ENCODE measurements around the gene FAM20C.
"Not testable (repeated sequence)": the region's sequence is repeated elsewhere in the genome, so short reads cannot be mapped to it uniquely, and the experiment has no call there.

The FAM20C gene

DNA sequence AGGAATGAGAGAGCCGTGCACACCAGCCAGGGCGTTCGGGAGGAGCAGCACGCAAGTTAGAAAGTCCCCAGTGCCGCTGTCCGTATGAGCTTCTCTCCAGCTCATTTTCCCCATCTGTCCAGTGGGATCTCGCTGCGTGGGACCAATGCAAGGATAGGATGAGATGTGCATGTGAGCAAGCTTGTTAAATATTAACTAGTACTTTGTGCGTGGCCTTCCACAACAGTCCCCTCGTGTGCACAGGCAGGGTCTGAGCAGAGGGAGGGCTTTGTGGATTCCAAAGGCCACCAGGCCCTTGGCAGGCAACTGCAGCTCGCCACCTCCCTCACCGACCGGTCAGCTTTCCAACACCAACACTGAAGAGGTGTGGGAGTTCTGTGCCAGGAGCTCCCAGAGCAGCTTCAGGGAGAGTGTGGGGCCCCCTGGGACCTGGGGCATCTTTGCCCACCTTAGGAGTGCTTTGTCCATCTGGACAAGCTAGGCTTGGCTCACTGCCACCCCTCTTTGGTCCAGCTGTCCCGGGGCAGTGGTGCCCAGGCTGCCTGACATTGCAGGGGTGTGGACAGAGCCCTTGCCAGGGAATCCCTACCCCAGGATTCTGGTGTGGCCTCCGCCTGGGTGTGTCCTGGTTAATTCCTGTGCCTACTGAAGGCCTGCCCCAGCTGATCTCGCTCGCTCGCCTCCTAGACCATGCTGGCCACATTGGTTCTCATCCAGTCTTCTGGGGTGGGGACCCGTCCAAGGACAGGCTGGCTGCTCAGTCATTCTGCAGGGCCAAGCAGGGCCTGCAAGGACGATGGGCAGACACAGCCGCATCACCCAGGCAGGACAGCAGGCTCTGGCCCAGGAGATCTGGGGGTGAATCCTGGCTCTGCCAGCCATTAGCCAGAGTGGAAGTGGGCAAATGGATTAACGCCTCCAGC lies 5.3 kb downstream of the FAM20C start:
- TF ChIP-seq ZNF274 (IDR thresholded peaks at IDR 0.05; ENCODE audit: low read depth, low read length), result no peak
- no peak overlapping the region for H3K4me3 ChIP-seq (ENCODE audit: low read length)

DNA sequence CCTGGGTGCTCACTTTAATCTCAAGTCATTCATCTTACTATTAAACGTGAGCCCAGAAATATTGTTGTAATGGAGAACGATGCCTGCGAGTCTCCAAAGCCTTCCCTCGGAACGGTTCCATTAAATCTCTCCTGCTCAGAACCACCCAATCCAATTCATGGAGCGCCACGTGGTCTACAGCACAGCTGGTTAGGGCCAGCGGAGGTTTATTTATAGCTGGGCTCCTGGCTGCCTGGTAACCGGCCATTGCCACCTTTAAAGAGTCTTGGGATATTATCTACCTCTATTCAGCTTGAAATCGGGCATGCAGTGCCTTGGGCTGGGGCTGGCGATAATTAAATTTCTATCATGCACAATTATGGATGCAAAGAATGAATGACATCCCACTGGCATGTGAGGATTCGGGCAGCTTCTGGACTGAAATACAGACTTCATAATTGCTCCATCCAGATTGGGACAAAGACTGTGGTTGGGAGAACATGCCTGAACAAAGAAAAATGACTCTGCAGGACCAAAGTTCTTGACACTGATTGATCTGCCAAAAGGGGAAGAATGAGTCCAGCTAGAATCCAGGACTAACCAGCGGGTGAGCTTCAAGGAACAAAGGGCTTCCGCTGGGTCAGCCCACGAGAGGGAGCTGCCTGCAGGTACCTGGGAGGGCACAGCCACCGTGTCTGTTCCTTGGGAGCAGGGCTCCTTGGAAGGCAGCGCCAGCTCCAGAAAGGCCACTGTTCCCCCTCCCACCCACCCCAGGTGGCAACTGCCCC lies 7.3 kb downstream of the FAM20C start:
- TF ChIP-seq ZNF274 (IDR thresholded peaks at IDR 0.05; ENCODE audit: low read depth, low read length), result no peak
- no peak overlapping the region for H3K4me3 ChIP-seq (ENCODE audit: low read length)

DNA sequence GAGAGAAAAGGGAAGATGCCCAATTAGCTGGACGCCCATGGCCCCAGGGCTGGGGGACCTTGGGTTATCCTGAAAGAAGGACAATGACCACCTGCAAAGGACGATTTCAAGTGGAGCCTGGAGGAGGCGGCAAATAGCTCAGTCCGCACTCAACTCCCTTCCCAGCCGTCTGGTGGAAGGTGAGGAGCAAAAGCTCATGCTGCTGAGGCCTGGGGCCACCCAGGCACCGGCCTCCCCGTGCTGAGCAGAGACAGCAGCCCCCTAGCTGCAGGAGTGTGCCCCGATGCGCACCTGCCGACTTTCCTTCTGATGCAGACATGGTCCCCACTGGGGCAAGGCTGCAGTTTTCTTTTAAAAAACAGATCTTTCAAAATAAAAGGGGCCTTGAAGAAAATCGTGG lies 7.9 kb downstream of the FAM20C start:
- no peak overlapping the region for H3K4me3 ChIP-seq (ENCODE audit: low read length)

DNA sequence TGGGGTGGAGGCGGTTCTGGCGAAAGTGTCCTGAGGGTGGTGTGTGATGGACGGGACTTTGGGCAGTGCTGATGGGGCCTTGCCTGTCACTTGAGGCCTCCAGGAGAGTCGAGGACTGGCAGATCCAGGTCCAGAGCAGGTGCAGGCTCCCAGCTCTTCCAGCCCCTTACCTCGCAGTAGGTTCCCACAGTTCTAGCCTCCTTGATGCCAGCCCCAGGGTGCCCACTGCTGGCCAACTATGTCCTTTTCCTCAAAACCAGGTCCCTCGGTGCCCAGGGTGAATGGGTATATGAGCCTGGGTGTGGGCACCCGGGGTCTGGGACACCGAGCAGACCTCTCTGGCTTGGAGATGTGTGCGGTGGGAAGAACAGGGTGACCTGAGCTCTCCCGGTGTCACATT lies 8.3 kb downstream of the FAM20C start:
- TF ChIP-seq ZNF274 (IDR thresholded peaks at IDR 0.05; ENCODE audit: low read depth, low read length), result no peak
- H3K4me3 ChIP-seq (ENCODE audit: low read length), result no peak overlapping the region

More for the DNA sequence above, 7.9 kb downstream of the FAM20C start:
- TF ChIP-seq ZNF274 (IDR thresholded peaks at IDR 0.05; ENCODE audit: low read depth, low read length), result no peak

DNA sequence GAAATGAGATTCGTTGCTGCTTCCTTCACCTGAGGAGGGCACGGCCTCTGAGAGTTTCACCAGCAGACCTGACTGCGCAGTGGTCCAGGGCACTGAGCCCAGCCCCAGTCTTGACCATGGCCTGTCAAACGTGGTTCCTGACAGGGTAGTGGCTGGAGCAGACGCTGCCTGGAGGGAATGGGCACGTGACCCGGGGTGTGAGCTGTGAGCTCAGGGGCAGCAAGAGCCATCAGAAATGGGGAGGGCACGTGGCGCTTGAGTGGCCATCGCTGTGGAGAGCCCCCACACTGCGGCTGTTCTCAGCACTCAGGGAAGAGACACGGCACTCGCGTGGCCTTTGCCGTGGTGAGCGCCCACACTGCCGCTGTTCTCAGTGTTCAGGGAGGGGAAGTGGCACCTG lies 12.0 kb downstream of the FAM20C start:
- no peak for TF ChIP-seq ZNF274 (IDR thresholded peaks at IDR 0.05; ENCODE audit: low read depth, low read length)
- H3K4me3 ChIP-seq (ENCODE audit: low read length), result no peak overlapping the region

DNA sequence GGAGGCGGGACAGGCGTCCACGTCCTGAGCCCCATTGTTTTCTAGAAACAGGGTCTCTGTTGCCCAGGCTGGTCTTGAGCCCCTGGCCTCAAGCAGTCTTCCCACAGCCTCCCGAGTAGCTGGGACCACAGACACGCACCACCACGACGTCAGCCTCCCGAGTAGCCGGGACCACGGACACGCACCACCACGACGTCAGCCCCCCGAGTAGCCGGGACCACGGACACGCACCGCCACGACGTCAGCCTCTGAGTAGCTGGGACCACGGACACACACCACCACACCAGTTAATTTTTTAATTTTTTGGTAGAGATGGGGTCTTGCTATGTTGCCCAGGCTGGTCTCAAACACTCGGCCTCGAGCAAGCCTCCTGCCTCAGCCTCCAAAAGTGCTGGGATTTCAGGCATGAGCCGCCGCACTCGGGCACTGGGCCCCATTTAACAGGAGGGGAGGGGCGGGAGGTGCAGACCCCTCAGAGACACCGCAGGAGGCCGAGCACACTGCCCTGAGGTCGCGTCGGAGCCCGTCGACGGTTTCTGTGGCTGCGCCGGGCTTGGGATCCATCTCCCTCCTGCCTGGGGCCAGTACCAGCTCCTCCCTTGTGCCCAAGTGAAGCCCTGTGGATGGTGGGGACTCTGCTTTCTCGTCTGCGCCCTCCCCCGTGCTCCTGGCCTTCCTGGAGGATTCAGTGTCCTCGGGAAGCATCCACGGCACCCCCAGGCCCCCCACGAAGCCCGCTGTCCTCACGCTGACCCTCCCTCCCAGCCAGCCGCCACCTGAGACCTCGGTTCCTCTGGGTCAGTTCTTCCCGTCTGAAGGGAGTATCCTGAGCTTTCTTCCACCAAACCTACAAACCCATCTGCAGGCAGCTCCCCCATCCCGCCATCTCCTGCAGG lies 13.0 kb downstream of the FAM20C start:
- no peak overlapping the region for H3K4me3 ChIP-seq (ENCODE audit: low read length)
- no peak for TF ChIP-seq ZNF274 (IDR thresholded peaks at IDR 0.05; ENCODE audit: low read depth, low read length)

DNA sequence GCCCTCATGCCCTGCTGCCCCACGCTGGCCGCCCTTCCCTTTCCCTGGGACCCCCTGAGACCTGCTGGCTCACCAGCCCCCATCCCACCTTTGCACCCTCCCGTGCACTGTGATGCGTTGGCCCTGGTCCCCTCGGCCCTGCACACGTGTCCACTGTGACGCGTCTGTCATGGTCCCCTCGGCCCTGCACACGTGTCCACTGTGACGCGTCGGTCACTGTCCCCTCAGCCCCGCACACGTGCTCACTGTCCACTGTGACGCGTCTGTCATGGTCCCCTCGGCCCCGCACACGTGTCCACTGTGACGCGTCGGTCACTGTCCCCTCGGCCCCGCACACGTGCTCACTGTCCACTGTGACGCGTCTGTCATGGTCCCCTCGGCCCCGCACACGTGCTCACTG lies 14.0 kb downstream of the FAM20C start:
- not testable (repeated sequence) for H3K4me3 ChIP-seq (ENCODE audit: low read length)

DNA sequence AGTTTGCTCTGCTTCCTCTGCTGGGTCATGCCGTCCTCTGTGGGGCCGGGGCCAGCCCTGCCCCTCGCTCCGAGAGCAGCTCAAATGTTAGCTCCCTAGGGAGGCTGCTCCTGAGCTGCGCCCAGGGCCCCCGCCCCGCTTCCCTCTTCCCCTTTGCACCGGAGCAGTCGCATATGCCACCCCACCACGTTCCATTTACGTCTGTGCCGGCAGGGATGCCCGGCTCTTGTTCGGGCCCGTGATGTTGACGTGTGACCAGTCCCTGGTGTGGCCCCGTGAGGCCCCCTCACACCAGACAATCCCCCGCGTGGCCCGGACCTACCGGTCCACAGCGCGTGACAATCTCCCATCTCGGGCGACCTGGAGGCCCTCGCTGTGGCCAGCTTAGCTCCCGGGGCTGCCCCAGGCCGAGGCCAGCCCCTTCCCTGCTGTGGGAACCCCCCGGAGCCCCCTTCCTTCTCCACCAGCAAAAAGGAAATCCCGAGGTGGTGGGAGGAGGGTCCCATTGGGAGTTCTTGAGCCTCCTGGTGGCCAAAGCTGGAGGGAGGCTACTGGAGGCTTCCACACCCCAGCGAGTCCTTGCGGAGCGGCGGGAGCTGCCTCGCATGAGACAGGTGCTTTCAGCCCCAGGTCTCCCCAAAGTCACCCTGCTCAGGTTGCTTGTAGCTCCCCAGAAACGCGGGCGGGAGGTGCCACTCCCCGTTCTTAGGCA lies 15.2 kb downstream of the FAM20C start:
- no peak overlapping the region for H3K4me3 ChIP-seq (ENCODE audit: low read length)
- TF ChIP-seq ZNF274 (IDR thresholded peaks at IDR 0.05; ENCODE audit: low read depth, low read length), result no peak

DNA sequence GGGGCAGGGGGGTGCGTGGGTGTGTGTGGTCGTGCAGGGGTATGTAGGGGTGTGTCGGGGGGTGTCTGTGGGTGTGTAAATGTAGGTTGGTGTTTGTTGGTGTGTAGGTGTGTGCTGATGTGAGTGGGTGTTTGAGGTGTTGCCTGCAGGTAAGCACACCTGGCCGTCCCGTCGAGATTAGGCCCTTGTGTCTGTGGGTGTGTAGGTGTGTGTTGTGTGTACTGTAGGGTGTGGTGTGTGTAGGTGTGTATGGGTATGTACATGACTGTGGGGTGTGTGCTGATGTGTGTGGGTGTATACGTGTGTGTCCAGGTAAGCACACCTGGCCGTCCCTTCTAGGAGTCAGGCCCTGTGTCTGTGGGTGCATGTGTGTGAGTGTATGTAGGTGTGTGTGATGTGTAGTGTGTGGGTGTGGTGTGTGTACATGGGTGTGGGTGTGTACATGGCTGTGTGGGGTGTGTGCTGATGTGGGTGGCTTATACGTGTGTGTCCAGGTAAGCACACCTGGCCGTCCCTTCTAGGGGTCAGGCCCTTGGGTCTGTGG lies 15.8 kb downstream of the FAM20C start:
- H3K4me3 ChIP-seq (ENCODE audit: low read length), result no peak overlapping the region
- TF ChIP-seq ZNF274 (IDR thresholded peaks at IDR 0.05; ENCODE audit: low read depth, low read length), result no peak

DNA sequence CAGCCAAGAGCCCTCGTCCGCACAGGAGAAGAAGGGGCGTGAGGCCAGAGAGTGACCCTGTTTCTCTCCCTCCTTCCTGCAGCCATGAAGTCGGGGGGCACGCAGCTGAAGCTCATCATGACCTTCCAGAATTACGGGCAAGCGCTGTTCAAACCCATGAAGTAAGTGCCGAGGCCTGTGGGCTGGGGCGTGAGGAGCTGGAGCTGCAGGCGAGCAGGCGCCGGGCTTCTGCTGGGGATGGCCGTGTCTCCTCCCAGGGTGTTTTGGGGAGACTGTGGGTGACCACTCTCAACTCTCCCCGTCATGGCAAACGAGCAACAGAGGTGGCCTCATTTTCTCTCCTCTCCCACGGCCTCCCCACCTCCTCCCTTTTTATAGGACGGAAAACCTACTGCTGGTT lies 16.4 kb downstream of the FAM20C start:
- no peak for TF ChIP-seq ZNF274 (IDR thresholded peaks at IDR 0.05; ENCODE audit: low read depth, low read length)
- H3K4me3 ChIP-seq (ENCODE audit: low read length), result no peak overlapping the region

DNA sequence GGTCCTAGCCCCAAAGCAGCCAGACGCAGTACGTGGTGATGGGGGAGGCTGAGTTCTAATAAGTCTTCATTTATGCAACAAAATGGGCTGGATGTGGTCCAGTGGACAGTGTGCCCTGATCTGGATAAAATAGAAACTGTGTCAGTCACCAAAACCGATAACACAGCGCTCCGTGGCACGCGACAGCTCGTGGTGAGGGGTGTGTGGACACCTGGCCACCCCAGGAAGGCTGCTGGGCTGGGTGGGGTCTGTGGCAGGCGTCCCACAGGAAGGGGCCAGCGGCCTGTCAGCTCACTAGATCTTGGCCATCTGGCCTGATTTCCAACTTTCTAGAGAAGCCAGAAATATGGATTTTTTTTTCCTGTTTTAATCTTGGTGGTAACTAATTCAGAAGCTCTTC lies 17.0 kb downstream of the FAM20C start:
- TF ChIP-seq ZNF274 (IDR thresholded peaks at IDR 0.05; ENCODE audit: low read depth, low read length), result no peak
- no peak overlapping the region for H3K4me3 ChIP-seq (ENCODE audit: low read length)

DNA sequence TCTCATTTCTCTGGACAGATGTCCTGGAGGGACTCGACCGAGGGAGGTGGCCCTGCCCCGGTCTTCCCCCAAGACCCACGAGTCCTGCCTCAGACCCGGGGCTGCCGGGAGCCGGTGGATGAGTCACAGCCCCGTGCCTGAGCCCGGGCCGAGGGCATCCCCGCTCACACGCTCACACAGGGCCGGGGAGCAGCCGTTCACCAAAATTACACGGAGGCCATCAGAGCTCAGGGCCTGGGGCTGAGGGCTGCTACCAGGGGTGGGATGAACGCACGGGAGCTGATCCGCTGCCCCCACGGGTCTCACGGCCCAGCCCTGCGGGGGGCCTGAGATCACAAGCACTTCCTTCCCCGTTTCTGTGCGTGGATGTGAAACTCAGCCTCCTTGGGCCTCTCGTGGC lies 17.5 kb downstream of the FAM20C start:
- H3K4me3 ChIP-seq (ENCODE audit: low read length), result no peak overlapping the region
- TF ChIP-seq ZNF274 (IDR thresholded peaks at IDR 0.05; ENCODE audit: low read depth, low read length), result no peak

DNA sequence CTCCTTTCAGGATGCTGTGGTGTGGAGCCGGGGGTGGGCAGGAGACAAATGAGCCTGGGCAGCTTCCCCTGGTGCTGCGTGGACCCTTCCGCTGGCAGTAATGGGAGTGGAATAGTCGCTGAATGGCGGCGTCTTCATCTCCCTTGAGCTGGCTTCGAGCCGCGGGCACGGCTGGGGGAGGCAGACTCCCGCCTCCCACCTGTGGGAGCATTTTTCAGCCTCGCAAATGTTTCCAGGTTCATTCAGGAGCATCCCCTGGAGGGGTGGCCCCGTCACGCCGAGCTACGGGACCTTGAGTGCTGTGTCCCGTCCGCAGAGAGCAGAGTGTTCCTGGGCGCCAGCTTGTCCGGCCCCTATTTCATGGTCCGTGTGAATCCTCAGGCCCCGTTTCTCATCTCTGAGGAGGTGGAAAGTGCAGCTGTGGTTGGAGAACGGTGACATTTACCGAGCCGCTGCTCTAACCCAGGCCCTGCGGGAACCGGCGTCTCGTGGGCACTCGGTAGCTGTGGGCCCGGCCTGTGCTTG lies 18.1 kb downstream of the FAM20C start:
- no peak for TF ChIP-seq ZNF274 (IDR thresholded peaks at IDR 0.05; ENCODE audit: low read depth, low read length)
- no peak overlapping the region for H3K4me3 ChIP-seq (ENCODE audit: low read length)
